HG03354 (cell line): ENCODE measurements around the gene DEPDC5.

Experiments
- ATAC-seq: cut with Tn5 transposase; IDR thresholded peaks from one replicate; pipeline ENCODE4 v1.9.1; 2021; ENCODE audit warnings: mild to moderate bottlenecking; ENCODE audit not compliant: unreplicated experiment, poor library complexity, severe bottlenecking

Gene DEPDC5

DNA sequence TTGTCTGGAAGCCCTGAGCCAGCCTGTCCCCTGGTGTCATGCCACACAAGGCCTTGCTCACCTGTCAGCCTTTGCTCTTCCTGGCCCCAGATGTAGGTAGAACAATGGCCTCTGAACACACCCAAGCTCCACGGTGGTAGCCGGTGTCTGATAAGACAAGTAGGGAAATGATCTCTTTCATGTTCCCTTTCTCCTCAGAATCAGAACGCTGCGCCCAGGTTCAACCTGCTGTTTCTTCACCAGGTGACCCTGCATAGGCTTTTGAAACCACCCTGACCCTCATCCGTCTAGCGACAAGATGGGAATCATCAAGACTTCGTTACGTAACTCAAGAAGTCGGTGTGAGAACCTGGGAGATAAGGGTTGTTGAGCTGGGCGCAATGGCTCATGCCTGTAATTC is 161.8 kb downstream of the DEPDC5 start:
- no peak for ATAC-seq

DNA sequence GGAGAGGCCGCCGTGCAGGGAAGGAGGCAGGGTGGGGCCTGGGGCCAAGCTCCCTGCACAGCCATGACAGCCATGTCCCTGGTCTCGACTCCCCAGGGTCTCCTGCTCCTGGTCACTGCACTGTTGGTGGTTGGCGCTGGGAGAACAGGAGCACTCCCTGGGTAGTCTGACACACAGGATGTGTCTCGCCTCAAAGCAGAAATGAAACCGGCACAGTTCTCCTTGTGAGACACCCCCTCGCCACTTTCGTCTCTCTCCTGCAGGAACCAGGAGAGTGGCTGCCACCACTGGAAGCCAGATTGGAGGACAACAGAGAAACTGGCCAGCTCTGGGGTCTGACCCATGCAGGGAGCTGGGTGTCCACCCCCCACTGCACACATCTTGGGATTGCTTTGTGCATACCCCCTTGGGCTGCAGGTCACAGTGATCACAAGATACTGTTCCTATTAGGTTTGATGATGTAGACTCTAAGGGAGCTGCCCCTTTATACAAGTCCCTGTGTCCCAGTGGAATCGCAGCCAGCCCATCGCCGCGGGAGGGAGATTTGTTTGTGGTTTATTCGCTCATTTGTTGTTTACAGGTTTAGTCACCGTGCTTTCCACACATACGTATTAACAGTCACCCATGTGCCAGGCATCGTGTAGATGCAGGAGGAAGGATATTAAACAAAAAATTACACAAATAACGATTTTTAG is 163.6 kb downstream of the DEPDC5 start:
- no peak for ATAC-seq

DNA sequence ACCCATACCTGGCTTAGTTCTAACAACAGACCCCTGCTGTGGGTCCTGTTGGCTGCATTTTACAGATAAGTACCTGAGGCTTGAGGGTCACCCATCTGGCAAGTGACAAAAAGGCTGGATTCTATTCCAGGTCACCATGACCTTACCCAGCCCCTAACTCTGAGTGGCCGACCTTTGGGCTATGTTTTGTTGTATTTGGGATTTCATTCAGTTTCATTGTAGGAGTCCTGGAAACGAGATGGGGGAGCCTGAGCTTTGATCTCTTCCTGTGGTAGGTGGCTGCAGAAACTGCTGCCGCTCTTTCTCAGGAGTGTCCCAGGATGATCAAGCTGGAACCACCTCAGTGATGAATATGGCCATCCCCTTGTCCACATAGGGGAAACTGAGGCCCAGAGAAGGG is 165.9 kb downstream of the DEPDC5 start:
- ATAC-seq: no peak

DNA sequence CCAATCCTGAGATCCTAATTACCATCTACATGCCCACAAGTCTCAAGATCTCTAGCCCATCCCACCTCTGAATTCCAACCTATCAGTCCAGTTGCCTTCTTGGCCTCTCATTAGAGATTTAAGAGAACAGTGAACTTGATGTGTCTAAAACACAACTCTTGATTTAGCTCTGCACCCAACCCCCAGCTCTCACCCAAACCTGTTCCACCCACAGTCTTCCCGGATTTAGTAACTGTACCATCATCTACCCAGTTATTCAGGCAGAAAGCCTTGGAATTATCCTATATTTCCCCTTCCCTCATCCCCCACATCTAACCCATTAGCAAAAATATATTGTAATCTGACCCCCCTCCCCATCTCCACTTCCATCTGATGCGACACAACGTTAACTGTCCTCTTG is 166.5 kb downstream of the DEPDC5 start:
- no peak for ATAC-seq

DNA sequence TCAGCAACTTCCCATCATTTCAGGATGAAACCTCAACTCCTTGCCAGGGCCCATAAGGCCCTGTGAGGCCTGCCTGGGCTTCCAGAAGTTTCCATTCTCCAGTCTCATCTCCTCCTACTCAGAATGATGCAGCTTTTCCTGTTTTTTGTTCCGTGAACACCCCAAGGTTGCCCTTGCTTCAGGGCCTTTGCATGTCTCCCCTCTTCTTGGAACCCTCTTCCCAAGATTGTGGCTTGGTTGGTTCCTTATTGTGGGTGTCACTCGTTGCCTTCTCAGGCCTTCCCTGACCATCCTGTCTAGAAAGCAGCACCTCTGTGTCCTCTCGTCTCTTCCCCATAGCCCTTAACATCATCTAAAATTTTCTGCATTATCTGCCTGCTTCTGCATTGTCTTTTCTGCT is 167.3 kb downstream of the DEPDC5 start:
- ATAC-seq: no peak

DNA sequence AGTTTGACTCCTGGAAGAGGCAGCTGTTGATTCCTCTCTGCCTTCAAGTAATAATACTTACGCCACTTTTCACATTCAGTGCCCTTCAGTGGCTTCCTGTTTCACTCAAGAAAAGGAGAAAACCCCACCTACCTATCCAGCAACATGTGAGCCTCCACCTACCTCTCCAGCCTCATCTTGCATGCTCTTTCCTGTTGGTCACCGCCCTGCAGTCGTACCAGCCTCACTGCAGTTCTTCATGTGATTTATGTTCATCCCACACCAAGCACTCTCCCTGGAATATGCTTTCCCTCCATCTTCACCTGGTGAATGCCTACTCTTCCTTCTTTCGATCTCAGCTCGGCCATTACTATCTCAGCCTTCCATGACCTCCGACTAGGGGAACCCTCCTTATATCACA is 168.7 kb downstream of the DEPDC5 start:
- ATAC-seq: no peak

DNA sequence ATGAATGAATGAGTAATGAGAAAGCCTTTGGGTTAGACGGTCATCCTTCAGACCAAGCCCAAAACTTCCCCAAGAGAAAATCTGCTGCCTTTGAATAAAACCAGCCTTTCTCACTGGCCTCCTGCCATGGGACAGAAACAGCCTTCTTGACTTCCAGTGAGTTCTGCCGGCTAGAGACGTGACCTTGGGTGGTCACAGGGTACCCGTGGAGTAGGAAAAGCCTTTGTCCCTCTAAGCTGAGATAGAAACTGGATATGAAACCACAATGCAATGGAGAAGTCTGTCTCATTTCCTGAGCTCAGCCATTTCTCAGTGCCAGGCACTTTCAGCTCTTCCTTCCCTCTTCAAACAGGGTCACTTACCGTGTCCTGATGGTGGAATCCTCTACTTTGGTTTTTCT is 169.3 kb downstream of the DEPDC5 start:
- ATAC-seq: no peak

DNA sequence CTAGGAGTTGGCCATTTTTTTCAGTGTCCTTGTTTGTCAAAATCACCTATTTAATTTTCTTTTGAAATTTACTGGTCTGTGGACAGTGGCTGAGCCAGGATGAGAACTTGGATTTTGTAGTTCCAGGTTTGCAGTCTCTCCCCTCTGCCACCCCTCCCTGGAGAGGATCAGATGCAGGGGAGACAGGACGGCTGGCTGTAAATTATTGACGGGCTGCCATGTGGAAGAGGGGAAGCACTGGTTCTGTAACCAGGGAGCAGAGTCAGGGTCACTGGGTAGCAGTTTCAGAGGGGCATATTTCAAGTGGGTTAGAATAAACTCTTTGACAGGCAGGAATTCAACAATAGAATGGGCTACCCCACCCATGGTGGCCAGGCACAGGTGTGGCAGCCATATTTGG is 169.9 kb downstream of the DEPDC5 start:
- no peak for ATAC-seq

DNA sequence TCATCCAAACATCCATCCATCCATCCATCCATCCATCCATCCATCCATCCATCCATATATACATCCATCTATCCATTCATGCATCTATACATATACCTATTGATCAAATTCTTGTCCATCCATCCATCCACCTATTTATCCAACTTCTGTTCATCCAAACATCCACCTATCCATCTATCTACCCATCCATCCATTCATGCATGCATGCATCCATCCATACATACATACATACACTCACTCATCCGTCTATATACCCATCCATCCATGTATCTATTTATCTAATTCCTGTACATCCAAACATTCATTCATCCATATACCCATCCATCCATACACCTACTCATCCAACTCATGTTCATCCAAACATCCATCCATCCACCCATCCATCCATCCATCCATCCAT is 171.2 kb downstream of the DEPDC5 start:
- ATAC-seq: no peak

DNA sequence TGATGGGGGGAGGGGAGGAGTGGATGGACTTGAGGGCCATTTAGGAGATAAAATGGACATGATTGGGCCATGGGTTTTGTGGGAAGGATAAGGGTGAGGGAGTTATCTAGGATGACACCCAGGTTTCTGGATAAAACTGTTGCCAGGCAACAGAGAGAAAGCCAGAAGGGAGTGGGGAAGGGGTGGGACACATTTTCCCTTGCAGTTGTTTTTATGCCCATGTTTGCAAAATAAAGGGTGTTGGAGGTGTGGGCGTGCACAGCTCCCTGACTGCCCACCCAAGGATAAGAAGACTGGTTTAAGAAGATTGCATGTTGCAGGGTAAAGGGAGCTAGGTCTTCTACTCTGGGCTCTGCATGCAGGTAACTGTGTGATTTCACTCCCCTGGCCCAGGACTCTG is 172.2 kb downstream of the DEPDC5 start:
- ATAC-seq: no peak

DNA sequence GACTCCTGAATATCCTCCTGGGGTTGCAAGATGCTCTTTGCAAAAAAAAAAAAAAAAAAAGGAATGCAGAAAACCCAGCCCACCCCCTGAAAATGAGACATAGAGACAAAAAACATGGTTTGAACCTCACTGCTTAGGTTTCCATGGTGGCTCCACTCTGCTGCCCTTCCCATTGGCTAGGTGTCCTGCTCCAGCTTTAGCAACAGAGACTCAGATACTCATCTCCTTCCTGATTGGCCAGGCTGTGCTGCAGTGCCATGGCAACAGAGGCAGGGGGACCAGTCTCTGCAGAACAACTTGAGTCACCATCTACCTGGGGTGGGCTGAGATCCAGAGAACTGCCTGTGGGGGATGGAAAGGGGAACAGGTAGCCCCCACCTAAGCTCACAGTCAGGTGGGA is 173.2 kb downstream of the DEPDC5 start:
- no peak for ATAC-seq

DNA sequence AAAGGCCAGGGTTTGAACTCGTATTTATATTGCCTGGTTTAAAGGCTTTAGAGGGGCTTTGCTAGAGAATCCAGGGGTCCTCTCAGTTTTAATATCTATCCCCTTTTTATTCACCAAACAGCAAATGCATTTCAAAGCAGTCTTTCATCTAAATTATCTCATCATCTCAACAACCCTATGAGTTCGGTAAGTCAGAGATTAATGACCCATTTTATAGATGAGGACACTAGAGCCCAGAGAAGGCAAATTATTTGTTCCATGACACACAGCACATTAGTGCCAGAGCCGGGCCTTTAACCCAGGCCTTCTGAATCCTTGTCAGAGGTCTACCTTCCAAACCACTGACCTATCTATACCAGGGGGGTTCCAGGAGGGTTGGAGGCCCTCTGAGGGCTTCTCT is 173.7 kb downstream of the DEPDC5 start:
- ATAC-seq: no peak

DNA sequence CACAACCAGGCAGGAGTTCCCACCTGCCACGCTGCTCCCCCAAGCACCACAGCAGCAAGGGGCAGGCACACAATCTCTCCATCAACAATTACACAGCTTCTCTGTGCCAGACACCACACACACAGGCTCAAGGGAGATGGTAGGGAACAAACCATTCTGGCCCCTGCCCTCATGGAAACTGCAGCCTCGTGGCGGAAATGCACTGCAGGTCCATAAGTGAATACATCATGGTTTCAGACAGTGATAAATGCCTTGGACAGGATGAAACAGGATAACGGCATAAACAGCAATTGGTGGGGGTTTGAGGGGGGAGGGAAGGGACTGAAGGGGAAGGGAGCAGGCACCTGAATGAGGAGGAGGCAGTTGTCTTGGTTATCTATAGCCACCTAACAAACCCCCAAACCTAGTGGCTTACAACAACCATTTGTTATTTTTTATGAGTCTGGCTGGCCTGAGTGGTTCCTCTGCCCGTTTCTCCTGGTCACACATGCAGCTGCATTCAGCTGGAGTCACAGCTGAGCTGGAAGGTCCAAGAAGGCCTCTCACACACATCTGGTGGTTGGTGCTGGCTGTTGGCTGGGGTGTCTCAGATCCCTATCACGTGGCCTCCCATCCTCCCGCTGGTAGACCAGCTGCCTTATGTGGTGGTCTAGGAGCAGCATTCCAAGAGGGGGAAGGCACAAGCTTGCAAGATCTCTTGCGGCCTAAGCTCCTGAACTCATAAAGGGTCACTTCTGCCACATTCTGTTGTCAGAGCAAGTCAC is 175.5 kb downstream of the DEPDC5 start:
- ATAC-seq: no peak

DNA sequence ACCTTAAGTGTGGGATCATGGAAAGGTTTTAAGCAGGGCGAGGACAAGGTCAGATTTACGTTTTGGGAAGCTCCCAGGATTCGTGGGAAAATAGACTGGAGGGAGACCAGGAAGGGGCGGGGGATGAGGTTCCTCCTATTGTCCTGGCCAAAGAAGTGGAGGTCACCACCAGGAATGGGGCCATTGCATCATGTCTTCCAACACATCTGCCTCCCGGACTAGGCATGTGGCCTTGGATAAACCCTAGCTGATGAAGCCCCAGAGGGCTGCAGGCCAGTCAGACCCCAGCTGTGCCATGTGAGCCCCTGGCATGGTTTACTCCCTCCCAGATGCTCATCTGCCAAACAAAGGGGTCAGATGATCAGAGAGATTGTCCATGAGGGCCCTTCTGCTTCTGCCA is 179.0 kb downstream of the DEPDC5 start:
- no peak for ATAC-seq

DNA sequence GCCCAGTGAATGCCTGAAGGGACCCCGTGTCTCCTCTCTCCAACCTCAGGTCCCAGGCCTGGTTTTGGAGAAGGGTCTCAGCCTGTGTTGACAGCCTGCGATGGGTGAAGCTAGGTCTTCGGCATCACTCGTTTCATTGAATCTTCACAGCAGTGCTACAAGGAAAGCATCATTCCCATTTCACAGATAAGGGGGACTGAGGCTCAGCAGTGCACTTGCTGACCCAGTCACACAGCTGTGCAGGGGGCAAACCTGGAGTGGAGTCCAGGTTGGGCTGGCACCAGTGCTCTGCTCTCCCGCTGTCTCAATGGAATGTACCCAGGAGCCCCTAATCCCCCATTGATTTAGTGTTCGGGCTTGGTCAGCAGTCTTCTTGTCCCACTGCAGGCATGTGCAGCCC is 179.6 kb downstream of the DEPDC5 start:
- ATAC-seq: no peak

DNA sequence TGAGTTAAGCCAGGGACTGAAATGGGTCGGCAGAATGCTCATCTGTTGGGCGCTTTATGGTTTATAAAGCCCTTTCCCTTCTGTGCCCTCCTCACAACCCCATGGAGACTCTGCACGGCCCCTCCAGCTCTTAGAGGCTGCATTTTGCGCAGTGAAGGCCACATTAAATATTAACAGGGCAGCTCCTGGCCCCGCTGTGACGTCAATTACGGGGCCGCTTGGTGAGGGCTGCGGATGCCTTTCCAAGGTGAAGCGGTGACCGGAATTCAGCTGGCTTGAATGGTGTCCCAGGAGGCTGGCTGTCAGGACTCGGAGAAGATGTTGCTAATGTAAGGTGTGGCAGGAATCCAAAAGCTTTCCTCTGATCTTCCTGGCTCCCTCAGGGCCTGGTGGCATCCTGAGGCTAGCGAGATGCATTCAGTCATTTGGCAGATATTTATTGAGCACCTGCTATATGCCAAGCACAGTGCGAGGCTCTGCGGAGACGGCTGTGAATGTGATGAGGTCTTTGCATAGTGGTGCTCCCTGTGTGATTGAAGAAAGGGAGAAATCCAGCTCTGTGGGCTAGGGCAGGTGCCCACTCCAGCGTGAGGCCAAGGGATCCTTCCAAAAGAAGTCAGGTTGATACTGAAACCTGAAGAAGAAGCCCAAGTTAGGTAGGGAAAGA is 180.1 kb downstream of the DEPDC5 start:
- ATAC-seq: no peak

DNA sequence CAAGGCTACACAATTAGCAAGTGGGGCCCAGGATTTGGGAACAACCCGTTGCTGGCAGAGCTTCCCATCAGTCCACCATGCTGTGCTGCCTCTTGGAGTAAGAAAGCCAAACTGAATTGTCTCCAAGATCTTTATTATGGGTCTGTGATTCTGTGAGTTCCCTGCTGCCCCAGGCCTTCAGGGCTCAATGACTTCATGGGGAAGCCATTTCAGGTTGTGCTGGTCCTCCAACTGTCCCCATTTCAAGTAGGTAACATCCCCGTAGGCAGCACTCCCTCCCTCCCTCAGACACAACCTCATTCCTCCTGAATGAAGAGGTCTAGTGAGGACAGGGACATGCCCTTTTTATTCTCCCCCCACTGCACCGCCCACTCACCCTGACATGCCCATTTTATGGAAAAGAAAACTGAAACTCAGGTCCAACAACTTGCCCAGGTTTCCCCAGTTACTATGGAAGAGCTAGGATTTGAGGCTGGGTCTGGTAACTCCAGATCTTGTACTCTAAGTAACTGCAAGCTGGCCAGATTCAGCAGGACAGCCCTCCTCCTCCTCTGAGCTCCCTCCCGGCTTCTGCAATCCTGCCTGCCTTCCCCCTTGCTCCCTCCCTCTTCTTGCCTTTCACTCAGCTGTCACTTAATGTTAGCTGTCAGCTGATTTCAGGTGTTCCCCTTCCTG is 182.3 kb downstream of the DEPDC5 start:
- ATAC-seq: no peak

DNA sequence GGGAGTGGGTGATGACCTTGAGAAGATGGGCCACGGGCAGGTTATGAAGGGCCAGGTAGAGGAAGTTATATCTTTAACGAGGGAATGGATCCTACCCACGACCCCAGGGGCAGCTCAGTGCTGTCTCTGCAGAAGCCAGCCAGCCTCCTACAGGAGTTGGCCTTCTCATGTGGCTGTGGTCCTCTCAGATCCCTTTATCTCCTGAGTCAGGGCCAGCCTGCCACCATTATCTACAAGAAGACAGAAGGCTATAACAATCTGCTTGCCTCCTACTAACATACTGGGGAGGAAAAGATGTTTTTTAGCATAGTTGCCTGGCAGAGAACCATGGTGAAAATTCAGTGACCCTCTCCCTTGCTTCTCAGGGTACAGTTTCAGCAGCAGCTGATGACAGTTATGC is 183.5 kb downstream of the DEPDC5 start:
- ATAC-seq: no peak

DNA sequence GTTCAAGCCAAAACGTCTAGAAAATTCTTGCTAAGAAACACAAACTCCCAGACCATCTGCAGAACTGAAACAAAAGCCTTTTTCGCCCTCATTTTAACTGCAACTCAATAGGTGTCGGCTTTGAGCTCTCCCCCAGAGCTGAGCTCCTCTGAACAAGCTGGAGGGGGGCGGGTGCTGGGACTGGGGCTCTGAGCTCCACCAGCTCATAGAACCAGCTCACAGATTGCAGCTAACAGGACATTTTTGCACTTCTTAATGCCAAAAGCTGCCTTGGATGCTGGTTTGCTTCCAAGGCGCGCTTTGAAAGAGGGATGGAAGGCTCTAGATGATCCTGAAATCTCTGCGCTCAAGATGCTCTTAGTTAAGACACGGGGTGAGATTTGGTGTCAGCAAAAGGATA is 184.5 kb downstream of the DEPDC5 start:
- ATAC-seq: no peak

DNA sequence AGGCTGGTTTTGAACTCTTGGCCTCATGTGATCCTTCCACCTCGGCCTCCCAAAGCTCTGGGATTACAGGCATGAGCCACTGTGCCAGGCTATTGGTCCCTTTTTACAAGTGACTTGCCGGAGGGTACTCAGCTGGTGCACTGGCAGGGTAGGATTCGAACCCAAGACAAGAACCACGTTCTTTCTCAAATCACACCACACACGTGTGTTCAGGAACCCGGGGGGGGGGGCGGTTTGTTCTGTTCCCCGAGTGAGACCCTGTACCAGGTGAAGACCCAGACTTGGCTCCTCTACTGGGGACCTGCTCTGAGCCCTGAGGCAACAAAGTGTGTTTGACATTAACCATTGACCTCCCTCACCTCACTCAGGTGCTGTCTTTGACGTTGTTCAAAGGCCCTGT is 186.7 kb downstream of the DEPDC5 start:
- no peak for ATAC-seq

DNA sequence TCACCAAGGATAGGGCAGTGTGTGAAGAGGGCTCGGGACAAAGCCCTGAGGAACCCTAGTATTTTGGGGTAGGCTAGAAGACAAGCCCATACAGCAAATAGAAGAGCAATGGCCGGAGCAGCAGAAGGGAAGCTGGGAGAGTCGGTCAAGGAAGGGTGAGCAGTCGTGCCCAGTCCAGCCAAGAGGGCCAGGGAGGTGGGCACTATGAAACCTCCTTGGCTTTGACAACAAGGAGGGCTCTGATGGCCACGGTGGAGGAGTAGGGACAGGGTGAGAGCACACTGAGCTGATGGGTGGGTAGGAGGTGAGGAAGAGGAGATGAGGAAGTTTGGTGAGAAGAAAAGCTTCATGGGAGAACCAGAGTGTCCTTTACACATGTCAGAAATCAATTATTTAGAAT is 188.3 kb downstream of the DEPDC5 start:
- ATAC-seq: no peak
